AG20443 (cell line): ENCODE data around the gene SPATA2L.

Source experiments
- DNase-seq: peaks from one replicate; pipeline ENCODE4 v3.0.0; 2012; ENCODE audit warnings: low spot score, mixed read lengths

Gene SPATA2L

GRCh38 chr16:89656435-89657121 is 44.9 kb downstream of the SPATA2L start:
- DNase-seq: no peak

GRCh38 chr16:89655062-89655643 is 46.4 kb downstream of the SPATA2L start:
- no peak for DNase-seq

DNA sequence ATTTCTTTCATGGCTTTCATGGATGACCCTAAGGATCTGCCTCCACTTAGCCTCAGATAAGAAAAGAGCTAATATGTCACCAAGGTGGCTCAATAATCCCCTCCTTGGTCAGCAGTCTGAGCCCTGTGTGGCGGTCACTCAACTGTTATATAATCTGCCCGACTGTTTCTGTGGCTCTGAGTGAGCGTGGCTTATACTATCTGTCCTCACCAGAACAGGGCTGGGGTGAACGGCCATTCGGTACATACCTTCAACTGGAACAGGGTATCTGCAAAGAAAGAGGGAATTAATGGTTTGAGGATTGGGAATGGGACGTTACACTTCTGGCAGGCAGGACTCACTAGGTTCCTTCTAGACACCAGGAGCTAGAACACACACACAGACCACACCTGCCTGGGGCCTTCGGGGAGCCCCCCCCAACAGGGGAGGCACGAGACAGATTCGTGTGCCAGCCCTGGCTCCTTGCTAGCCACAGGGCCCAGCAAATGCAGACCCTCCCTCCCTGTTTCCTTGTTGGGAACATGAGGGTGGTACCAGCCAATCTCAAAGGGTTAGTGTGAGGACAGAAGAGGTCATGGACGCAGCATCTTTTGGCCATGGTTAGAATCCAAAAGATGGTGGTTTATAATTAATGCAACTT is 47.7 kb downstream of the SPATA2L start:
- DNase-seq: no peak

- no peak for DNase-seq
Observed at GRCh38 chr16:89651584-89651983, 49.9 kb downstream of the SPATA2L start.

DNA sequence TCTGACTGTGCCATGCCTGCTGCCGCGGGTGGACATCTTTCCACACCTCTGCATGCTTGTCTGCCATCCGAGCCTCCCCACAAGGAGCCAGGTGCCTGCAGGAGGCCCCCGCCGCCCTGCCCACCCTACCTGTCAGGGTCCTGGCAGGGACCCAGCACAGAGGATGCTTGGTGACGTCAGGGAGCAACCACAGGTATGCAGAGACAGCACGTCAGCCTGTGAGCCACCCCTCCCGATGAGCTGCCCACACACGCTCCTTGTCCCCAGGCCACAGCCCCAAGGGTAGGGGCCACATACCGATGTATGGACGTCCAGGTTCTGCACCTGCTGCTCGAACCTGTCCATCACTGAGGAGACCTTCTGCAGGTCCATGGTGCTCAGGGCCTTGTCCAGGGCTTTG is 54.6 kb downstream of the SPATA2L start:
- no peak for DNase-seq
